HG03280 (cell line): ENCODE results near the gene DGKD.
A peak's percentile ranks its signal among the peaks of the same experiment; 100 is the strongest.
"Not testable (repeated sequence)": the region's sequence is repeated elsewhere in the genome, so short reads cannot be mapped to it uniquely, and the experiment has no call there.

ENCODE experiments used
- ATAC-seq: cut with Tn5 transposase; IDR thresholded peaks from one replicate; pipeline ENCODE4 v1.9.1; 2021; ENCODE audit warnings: mild to moderate bottlenecking, moderate library complexity; ENCODE audit not compliant: unreplicated experiment

The DGKD gene

GRCh38 chr2:233353769-233354499 lies at the start of gene DGKD:
DGKD (plus strand) TSS chr2:233354494; CDS start chr2:233354519, 25 bp downstream.
- ATAC-seq = peak; percentile 55

- no peak for ATAC-seq
Observed at GRCh38 chr2:233307565-233307964, 46.7 kb upstream of the DGKD start, which contains the start of gene SAG. SAG (plus strand) TSS chr2:233307816; CDS start chr2:233309190, 1,374 bp downstream.

GRCh38 chr2:233311241-233311926 lies 42.9 kb upstream of the DGKD start:
- ATAC-seq = no peak

GRCh38 chr2:233312874-233313273 lies 41.4 kb upstream of the DGKD start:
- peak; percentile 50 for ATAC-seq

DNA sequence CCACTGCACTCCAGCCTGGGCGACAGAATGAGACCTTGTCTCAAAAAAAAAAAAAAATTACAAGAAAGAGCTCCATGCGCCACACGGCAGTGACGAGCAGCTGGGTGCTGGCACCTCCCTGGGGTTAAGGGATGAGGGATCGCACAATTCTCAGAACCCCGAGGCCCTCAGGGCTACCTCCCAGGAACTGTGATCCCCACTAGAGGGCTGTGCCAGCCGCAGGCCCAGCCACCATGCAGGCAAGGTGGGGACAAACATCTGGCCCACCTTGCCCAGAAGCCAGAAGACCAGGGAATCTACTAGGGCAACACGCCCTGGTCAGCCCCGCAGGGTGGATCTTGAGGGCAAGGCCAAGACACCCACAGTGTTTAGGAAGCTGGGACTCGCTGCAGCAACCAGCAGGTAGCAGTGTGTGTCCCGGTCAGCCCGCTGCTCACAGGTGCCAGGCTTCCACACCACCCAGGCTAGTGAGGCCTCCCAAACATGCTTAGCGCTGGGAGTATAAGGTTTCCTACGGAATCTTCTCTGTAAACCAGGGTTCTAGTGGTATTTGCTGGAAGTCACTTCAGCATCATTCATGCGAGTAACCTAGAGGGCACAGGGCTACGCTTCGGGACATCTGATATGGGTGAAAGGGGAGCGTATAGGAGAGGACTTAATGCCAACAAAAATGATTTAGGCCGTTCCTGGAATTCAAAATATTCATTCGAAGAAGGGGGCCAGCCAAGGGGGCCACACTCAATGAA lies 39.9 kb upstream of the DGKD start:
- ATAC-seq = no peak

DNA sequence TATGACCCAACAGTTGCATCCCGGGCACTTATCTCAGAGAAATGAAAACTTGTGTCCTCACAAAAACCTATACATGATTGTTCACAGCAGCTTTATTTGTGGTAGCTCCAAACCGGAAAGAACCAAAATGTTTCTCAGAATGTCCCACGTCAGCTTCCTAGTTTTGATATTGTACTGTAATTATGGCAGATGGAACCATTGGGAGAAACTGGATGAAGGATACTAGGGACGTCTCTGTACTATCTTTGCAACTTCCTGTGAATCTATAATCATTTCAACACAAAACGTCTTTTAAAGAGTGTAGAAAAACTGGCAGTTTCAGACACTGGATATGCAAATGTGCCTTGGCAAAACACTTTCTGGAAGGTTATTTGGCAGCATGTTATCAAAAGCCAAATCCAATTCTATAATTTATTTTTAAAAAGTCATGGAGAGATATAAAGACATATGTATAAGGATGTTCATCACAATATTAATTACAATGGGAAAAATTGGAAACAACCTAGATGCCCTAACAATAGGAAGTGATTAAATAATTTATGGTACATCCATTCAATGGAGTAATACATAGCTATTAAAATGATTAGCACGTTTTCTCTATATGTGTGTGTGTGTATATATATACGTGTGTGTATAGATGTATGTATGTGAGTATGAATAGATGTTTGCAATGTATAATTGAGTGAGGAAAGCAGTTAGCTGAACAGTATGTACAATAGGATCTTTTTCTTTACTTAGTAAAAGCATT lies 36.9 kb upstream of the DGKD start:
- no peak for ATAC-seq

DNA sequence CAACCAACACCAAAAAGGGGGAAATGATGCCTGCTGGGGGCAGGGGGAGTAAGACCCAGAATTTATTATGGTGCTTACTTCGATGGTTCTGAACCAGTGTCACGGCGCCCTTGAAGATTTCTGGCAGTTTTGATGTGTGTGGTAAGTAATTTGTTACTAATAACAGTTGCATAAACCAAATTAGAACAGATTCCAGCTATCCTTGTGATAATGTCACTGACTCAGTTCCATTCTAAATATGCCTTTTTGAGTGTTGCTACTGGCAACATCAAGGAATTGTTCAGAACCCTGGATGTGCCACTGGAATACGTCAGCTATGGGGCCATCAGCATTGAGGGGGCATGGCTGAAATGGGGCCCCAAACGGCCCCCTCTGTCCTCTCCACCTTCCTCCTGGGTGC lies 35.0 kb upstream of the DGKD start:
- ATAC-seq = no peak

- ATAC-seq = no peak
Observed at GRCh38 chr2:233320470-233320869, 33.8 kb upstream of the DGKD start.

GRCh38 chr2:233321166-233321565 lies 33.1 kb upstream of the DGKD start:
- ATAC-seq = no peak

GRCh38 chr2:233323851-233324250 lies 30.4 kb upstream of the DGKD start:
- no peak for ATAC-seq

DNA sequence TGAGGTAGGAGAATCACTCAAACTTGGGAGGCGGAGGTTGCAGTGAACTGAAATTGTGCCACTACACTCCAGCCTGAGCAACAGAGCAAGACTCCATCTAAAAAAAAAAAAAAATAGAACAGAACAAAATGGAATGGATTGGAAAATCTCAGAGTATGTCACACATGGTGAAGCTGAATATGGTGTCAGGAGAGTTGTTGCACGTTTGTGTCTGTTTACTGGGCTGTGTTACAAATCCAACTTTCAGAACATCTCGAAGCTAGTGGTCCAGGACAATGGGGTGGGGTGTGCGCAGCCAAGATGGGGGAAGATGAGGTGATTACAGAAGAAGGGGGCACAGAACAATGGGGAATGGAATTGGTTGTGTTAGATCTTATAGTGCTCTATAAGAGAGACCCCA lies 29.0 kb upstream of the DGKD start:
- no peak for ATAC-seq

- no peak for ATAC-seq
Observed at GRCh38 chr2:233325814-233326213, 28.5 kb upstream of the DGKD start.

DNA sequence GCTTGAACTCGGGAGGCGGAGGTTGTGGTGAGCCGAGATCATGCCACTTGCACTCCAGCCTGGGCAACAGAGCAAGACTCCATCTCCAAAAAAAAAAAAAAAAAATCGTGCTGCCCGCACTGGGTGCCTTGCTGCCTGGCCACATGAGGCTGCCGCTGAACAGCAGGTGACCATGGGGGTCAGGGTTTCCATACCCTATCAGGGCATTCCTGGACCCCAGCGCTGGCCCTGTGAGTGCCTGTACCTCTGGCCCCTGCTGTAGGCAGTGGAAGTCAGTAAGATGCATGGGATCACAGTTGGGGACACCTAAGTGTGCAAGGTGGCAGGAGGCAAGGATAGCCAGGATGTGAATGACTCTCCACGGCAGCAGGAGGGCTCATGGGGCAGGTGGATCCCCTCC lies 27.8 kb upstream of the DGKD start:
- no peak for ATAC-seq

- ATAC-seq = no peak
Observed at GRCh38 chr2:233328922-233329321, 25.4 kb upstream of the DGKD start.

GRCh38 chr2:233329489-233330135 lies 24.7 kb upstream of the DGKD start:
- ATAC-seq = no peak

DNA sequence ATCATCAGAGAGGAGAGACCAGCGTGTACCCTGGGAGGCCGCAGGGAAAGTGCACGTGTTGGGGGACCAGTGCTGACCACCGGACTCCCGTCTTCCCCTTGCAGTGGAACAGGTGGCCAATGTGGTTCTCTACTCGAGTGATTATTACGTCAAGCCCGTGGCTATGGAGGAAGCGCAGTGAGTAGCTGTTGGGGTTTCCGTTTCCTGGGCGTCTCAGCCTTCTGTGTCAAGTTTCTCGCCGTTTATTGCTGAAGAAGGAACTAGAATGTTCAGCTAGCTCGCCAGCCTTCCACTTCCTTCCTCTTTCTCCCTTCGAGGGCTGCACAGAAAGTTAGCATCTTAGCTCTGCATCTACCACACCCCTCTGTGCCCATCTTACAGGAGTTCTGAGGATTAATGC lies 22.8 kb upstream of the DGKD start:
- ATAC-seq = peak; percentile 82

DNA sequence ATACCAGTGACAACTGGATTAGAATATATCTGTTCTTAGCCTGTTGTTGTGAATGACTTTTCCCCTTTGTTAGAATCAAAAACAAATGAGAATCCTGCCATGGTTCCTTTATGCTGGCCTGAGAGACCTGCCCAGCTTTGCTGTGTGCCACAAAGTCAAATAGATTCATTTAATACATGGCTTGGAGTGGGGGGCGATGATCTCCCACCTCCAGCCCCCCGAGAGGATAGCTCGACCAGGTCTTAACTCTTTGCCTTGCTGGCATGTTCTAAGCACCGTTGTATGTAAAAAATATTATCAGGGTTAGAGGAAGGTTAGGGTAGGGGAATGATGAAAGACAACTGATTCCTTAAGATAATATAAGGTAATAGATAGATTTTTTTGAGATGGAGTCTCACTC lies 22.2 kb upstream of the DGKD start:
- no peak for ATAC-seq

DNA sequence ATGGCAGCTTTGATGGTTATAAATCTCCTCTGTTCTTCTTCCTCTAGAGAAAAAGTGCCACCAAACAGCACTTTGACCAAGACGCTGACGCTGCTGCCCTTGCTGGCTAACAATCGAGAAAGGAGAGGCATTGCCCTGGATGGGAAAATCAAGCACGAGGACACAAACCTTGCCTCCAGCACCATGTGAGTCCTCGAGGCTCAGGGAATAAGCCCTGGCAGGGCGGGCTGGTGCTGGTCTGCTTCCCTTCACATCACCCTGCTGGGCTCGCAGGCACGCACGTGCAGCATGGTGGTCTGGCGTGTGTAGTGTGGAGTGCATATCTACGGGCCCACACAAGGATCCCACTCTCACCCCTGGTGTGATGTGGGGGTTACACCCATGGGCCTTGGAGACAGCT lies 19.4 kb upstream of the DGKD start:
- no peak for ATAC-seq

DNA sequence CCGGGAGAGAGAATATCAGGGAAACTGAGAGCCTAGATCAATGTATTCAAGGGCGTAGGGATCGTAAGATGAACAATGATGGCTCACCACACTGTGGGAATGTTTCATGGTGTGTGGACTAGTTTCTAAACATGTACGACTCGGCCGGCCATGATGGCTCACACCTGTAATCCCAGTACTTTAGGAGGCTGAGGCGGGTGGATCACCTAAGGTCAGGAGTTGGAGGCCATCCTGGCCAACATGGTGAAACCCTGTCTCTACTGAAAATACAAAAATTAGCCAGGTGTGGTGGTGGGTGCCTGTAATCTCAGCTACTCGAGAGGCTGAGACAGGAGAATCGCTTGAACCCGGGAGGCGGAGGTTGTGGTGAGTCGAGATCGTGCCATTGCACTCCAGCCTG lies 18.2 kb upstream of the DGKD start:
- not testable (repeated sequence) for ATAC-seq

GRCh38 chr2:233336541-233336940 lies 17.8 kb upstream of the DGKD start:
- no peak for ATAC-seq

DNA sequence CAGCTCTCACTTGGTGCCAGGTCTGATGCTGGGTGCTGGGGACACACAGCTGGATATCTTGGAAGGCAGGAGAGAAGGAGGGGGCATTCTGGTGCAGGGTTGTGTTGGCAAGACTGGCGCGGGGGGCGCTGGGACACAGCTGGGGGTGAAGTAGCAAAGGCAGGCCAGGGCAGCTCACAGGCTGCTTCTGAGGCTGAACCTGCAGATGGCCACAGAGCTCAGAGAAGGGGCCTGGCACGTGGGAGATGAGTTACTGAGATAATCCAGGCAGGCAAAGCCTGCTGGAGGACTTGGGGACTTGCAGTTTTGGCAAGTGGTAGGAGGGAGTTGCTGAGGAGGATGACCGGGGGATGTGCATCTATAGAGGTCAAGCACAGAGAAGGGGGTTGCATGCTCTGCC lies 16.2 kb upstream of the DGKD start:
- ATAC-seq = no peak
